Astrocyte (in vitro differentiated cells and primary cell): ENCODE results near the gene FITM1.

Source experiments
- CTCF ChIP-seq: IDR thresholded peaks from 2 replicates; pipeline ENCODE4 v1.5.1; 2011; ENCODE audit warnings: low read depth, mild to moderate bottlenecking, inconsistent platforms, low read length, moderate library complexity; ENCODE audit not compliant: insufficient read depth
- EZH2 ChIP-seq: IDR thresholded peaks from 2 replicates; pipeline ENCODE4 v1.6.1; 2012; ENCODE audit warnings: mild to moderate bottlenecking, low read length, inconsistent platforms; ENCODE audit not compliant: insufficient read depth

GRCh38 chr14:24092110-24092504 lies 38.4 kb upstream of the FITM1 start:
- TF ChIP-seq EZH2 (no peak), CTCF (no peak)
